Upper lobe of left lung (tissue), 4 donors: ENCODE data around the gene UBE3B.

Source experiments
- CTCF ChIP-seq, 6 experiments: fragments of 450-650 bp in 4 of 6; fragments of 200-600 bp in 2 of 6; sonication (generic) in 2 of 6; IDR thresholded peaks; one replicate each; pipeline ENCODE4 v1.5.1; 2016 to 2019; ENCODE audit warnings: antibody characterized with exemption in 6 of 6
- POLR2A ChIP-seq, 4 donors: fragments of 450-650 bp; IDR thresholded peaks; one replicate each; pipeline ENCODE4 v1.5.1; 2016 to 2017; ENCODE audit warnings: antibody characterized with exemption in 4 of 4, mild to moderate bottlenecking in 2 of 4

DNA sequence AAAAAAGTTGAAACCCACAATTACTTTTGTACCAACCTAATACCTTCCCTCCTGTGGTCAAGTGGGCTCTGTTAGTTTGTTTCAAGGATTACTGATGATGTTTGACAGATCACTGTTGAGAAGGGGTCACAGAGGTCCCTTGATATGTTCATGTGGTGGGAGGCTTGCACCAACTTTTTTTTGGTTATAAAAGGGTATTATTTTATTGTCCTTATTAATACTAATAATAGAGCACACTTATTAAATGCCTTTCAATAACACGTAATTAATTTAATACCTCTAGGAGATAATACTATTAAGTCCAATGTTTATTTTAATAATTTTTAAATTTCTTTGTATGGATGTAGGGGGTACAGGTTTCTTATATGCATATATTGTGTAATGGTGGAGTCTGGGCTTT, 4.4 kb downstream of the UBE3B start:
- TF ChIP-seq CTCF (IDR thresholded peaks at IDR 0.05) (no peak), POLR2A (IDR thresholded peaks at IDR 0.05) (no peak)
